NCI-H460 (cell line): Measurements from ENCODE around the gene SMOC2. TPM values are rescaled to one million over a fixed set of nuclear protein-coding genes. Genes with fewer than 3 reads are reported as not detected.

Experiments
- DNase-seq: peaks from one replicate; pipeline ENCODE4 v3.0.0-alpha.2; 2016; ENCODE audit warnings: low read depth; ENCODE audit errors: extremely low read depth
- total RNA-seq: library from RNA; depleted of rRNA; stranded (reverse); fragments of >200 nt; shearing (Covaris generic); gene quantifications from 2 replicates; pipeline ENCODE4 v1.2.3, GENCODE V29; 2014; rRNA removed

The SMOC2 gene
- total RNA-seq, 1 experiment from 2014 or later: not detected

GRCh38 chr6:168715643-168716481 lies 274.9 kb downstream of the SMOC2 start:
- no peak for DNase-seq

- DNase-seq: no peak
Observed at GRCh38 chr6:168716581-168716980, 275.6 kb downstream of the SMOC2 start.

DNA sequence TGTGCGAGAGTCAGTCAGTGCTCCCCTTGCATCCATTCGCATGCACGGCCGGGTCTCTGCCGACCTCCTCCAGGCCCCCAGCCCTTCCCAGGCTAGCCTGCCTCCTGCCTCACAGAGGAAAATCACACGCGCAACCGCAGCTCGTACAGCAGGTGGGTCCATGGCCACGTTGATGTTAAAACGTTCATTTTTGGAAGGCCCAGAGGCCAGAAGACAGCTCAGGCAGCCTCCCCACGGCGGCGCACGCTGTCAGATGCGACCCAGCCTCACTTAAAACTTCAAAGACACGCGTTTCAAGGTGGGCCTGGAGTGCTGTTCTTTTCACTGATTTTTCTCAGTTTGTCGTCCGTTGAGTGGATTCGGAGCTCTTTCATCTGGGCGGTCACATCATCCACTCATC lies 276.5 kb downstream of the SMOC2 start:
- no peak for DNase-seq

Other genes with a start within 250 kb of the SMOC2 start
- not detected in 2 replicates for gene DACT2, start 121.4 kb upstream of the SMOC2 start, total RNA-seq